NOMO-1 treated with dmso at 0.1 percent for 144 hours (cell line): ENCODE results near the gene RHBDF1.
"Not testable (repeated sequence)": the region's sequence is repeated elsewhere in the genome, so short reads cannot be mapped to it uniquely, and the experiment has no call there.

Source experiments
- DNase-seq: peaks from one replicate; lab custom pipeline; 2025; ENCODE audit not compliant: unreplicated experiment; lab: John Stamatoyannopoulos, UW

RHBDF1 gene

GRCh38 chr16:38941-39892, 33.2 kb downstream of the RHBDF1 start:
- peak; percentile 46 for DNase-seq

GRCh38 chr16:38206-38605, 34.2 kb downstream of the RHBDF1 start:
- not testable (repeated sequence) for DNase-seq

GRCh38 chr16:37511-37910, 34.9 kb downstream of the RHBDF1 start:
- peak; percentile 6 for DNase-seq

- DNase-seq = no peak
Observed at GRCh38 chr16:36336-36984, 36.0 kb downstream of the RHBDF1 start.

GRCh38 chr16:35678-36305, 36.6 kb downstream of the RHBDF1 start:
- no peak for DNase-seq

- DNase-seq = peak; percentile 68
Observed at GRCh38 chr16:35011-35677, 37.3 kb downstream of the RHBDF1 start.

- no peak for DNase-seq
Observed at GRCh38 chr16:34648-34987, 37.8 kb downstream of the RHBDF1 start.

- no peak for DNase-seq
Observed at GRCh38 chr16:33877-34647, 38.4 kb downstream of the RHBDF1 start.

- not testable (repeated sequence) for DNase-seq
Observed at GRCh38 chr16:33154-33876, 39.1 kb downstream of the RHBDF1 start.

- not testable (repeated sequence) for DNase-seq
Observed at GRCh38 chr16:30627-31026, 41.8 kb downstream of the RHBDF1 start.

GRCh38 chr16:25926-26348, 46.5 kb downstream of the RHBDF1 start:
- DNase-seq = not testable (repeated sequence)

- not testable (repeated sequence) for DNase-seq
Observed at GRCh38 chr16:24151-24550, 48.3 kb downstream of the RHBDF1 start.

GRCh38 chr16:20886-21285, 51.5 kb downstream of the RHBDF1 start:
- not testable (repeated sequence) for DNase-seq

GRCh38 chr16:17062-17765, 55.2 kb downstream of the RHBDF1 start:
- DNase-seq = not testable (repeated sequence)

- peak; percentile 42 for DNase-seq
Observed at GRCh38 chr16:10772-11171, 61.7 kb downstream of the RHBDF1 start.

- no peak for DNase-seq
Observed at GRCh38 chr16:9903-10665, 62.3 kb downstream of the RHBDF1 start.
